HEK293 (cell line): ENCODE results near the gene OR11G2.

Experiments
- CTCF ChIA-PET: fragments of 350-600 bp; formaldehyde crosslinking; extraction: SDS; loops from one replicate; lab custom pipeline; 2021; ENCODE audit warnings: antibody characterized with exemption; lab: Yijun Ruan, JAX
- POLR2A ChIA-PET: fragments of 300-600 bp; formaldehyde crosslinking; extraction: SDS; loops from one replicate; lab custom pipeline; 2020; ENCODE audit warnings: antibody characterized with exemption, inconsistent platforms; lab: Yijun Ruan, JAX
- H3K27ac ChIP-seq: fragments of 200-500 bp; sonication (Bioruptor generic); 2 replicates; pipeline ENCODE4 v1.5.1; 2014; ENCODE audit warnings: low read depth, low read length, control low read depth, inconsistent platforms; ENCODE audit errors: extremely low read depth
- H3K36me3 ChIP-seq, 2 experiments: fragments of 200-500 bp in 1 of 2; sonication (Bioruptor generic) in 1 of 2; 1 replicate in 1 of 2; 2 replicates in 1 of 2; pipeline ENCODE4 v1.5.1; 2014 to 2017; ENCODE audit warnings: inconsistent platforms in 2 of 2, low read length in 2 of 2; ENCODE audit not compliant: control insufficient read depth in 2 of 2, insufficient read depth in 1 of 2
- H3K4me1 ChIP-seq: fragments of 200-500 bp; sonication (Bioruptor generic); 2 replicates; pipeline ENCODE4 v1.5.1; 2014; ENCODE audit warnings: mild to moderate bottlenecking, low read length, inconsistent platforms; ENCODE audit not compliant: control insufficient read depth, insufficient read depth
- H3K4me3 ChIP-seq: 2 replicates; pipeline ENCODE4 v1.5.1; 2011; ENCODE audit warnings: low read depth, mild to moderate bottlenecking, control low read depth, low read length, moderate library complexity
- H3K9me3 ChIP-seq: fragments of 200-500 bp; sonication (Bioruptor generic); 2 replicates; pipeline ENCODE4 v1.5.1; 2014; ENCODE audit warnings: low read depth, low read length, inconsistent platforms; ENCODE audit not compliant: control insufficient read depth, insufficient read depth
- ATF2 ChIP-seq: fragments of 450-650 bp; formaldehyde crosslinking; IDR thresholded peaks from 2 replicates; pipeline ENCODE4 v1.5.1; 2016; ENCODE audit warnings: missing biosample characterization, missing genetic modification characterization, low read depth
- EGR2 ChIP-seq: fragments of 450-650 bp; formaldehyde crosslinking; IDR thresholded peaks from 2 replicates; pipeline ENCODE4 v1.5.1; 2016; ENCODE audit warnings: low read depth, missing biosample characterization, missing genetic modification characterization
- GLI2 ChIP-seq: fragments of 450-650 bp; formaldehyde crosslinking; IDR thresholded peaks from 2 replicates; pipeline ENCODE4; 2017; ENCODE audit warnings: missing biosample characterization, missing genetic modification characterization, low read depth, borderline replicate concordance
- HIC1 ChIP-seq: fragments of 450-650 bp; formaldehyde crosslinking; IDR thresholded peaks from 2 replicates; pipeline ENCODE4 v1.5.1; 2016; ENCODE audit warnings: missing biosample characterization, missing genetic modification characterization
- MEIS1 ChIP-seq: sonication (generic); formaldehyde crosslinking; IDR thresholded peaks from 2 replicates; pipeline ENCODE4 v1.8.1; 2022; ENCODE audit warnings: missing genetic modification reagents, mild to moderate bottlenecking, borderline replicate concordance
- MYNN ChIP-seq: fragments of 450-650 bp; formaldehyde crosslinking; IDR thresholded peaks from 2 replicates; pipeline ENCODE4 v1.5.1; 2016; ENCODE audit warnings: missing biosample characterization, missing genetic modification characterization, borderline replicate concordance
- PRDM4 ChIP-seq: fragments of 450-650 bp; formaldehyde crosslinking; IDR thresholded peaks from 2 replicates; pipeline ENCODE4 v1.5.1; 2017; ENCODE audit warnings: missing biosample characterization, missing genetic modification characterization
- PRDM6 ChIP-seq: fragments of 450-650 bp; formaldehyde crosslinking; IDR thresholded peaks from 2 replicates; pipeline ENCODE4 v1.5.1; 2017; ENCODE audit warnings: missing biosample characterization, missing genetic modification characterization
- TRIM28 ChIP-seq: IDR thresholded peaks from 2 replicates; pipeline ENCODE4 v1.6.1; 2011; ENCODE audit warnings: low read length, control low read depth, borderline replicate concordance
- ZBTB21 ChIP-seq: fragments of 450-650 bp; formaldehyde crosslinking; IDR thresholded peaks from 2 replicates; pipeline ENCODE4 v1.5.1; 2017; ENCODE audit warnings: missing biosample characterization, missing genetic modification characterization
- ZBTB44 ChIP-seq: fragments of 450-650 bp; IDR thresholded peaks from 2 replicates; pipeline ENCODE4 v1.5.1; 2018; ENCODE audit warnings: missing biosample characterization, mild to moderate bottlenecking, missing genetic modification characterization
- ZEB2 ChIP-seq: fragments of 450-650 bp; formaldehyde crosslinking; IDR thresholded peaks from 2 replicates; pipeline ENCODE4 v1.5.1; 2016; ENCODE audit warnings: missing biosample characterization, missing genetic modification characterization
- ZFP69B ChIP-seq: fragments of 450-650 bp; formaldehyde crosslinking; IDR thresholded peaks from 2 replicates; pipeline ENCODE4 v1.5.1; 2016; ENCODE audit warnings: missing biosample characterization, missing genetic modification characterization
- ZNF133 ChIP-seq: fragments of 450-650 bp; formaldehyde crosslinking; IDR thresholded peaks from 2 replicates; pipeline ENCODE4 v1.5.1; 2016; ENCODE audit warnings: missing biosample characterization, missing genetic modification characterization
- ZNF175 ChIP-seq: fragments of 450-650 bp; formaldehyde crosslinking; IDR thresholded peaks from 2 replicates; pipeline ENCODE4 v1.5.1; 2016; ENCODE audit warnings: missing biosample characterization, missing genetic modification characterization
- ZNF19 ChIP-seq: fragments of 450-650 bp; formaldehyde crosslinking; IDR thresholded peaks from 2 replicates; pipeline ENCODE4; 2016; ENCODE audit warnings: missing biosample characterization, missing genetic modification characterization, low read depth
- ZNF239 ChIP-seq: fragments of 450-650 bp; formaldehyde crosslinking; IDR thresholded peaks from 2 replicates; pipeline ENCODE4 v1.5.1; 2016; ENCODE audit warnings: missing biosample characterization, missing genetic modification characterization
- ZNF302 ChIP-seq: fragments of 450-650 bp; formaldehyde crosslinking; IDR thresholded peaks from 2 replicates; pipeline ENCODE4 v1.5.1; 2016; ENCODE audit warnings: missing biosample characterization, missing genetic modification characterization, low read depth
- ZNF362 ChIP-seq: fragments of 450-650 bp; formaldehyde crosslinking; IDR thresholded peaks from 2 replicates; pipeline ENCODE4 v1.5.1; 2016; ENCODE audit warnings: missing biosample characterization, missing genetic modification characterization
- ZNF416 ChIP-seq: fragments of 450-650 bp; formaldehyde crosslinking; IDR thresholded peaks from 2 replicates; pipeline ENCODE4 v1.5.1; 2016; ENCODE audit warnings: missing biosample characterization, missing genetic modification characterization
- ZNF473 ChIP-seq: fragments of 450-650 bp; formaldehyde crosslinking; IDR thresholded peaks from 2 replicates; pipeline ENCODE4 v1.5.1; 2017; ENCODE audit warnings: missing biosample characterization, missing genetic modification characterization
- ZNF513 ChIP-seq: fragments of 450-650 bp; IDR thresholded peaks from 2 replicates; pipeline ENCODE4 v1.5.1; 2018; ENCODE audit warnings: missing biosample characterization, missing genetic modification characterization
- ZNF555 ChIP-seq: fragments of 450-650 bp; formaldehyde crosslinking; conservative IDR thresholded peaks from 2 replicates; pipeline ENCODE4 v1.5.1; 2017; ENCODE audit warnings: missing biosample characterization, mild to moderate bottlenecking, missing genetic modification characterization, inconsistent platforms
- ZNF558 ChIP-seq: fragments of 450-650 bp; formaldehyde crosslinking; IDR thresholded peaks from 2 replicates; pipeline ENCODE4 v1.5.1; 2016; ENCODE audit warnings: missing biosample characterization, missing genetic modification characterization
- ZNF843 ChIP-seq: fragments of 450-650 bp; formaldehyde crosslinking; IDR thresholded peaks from 2 replicates; pipeline ENCODE4 v1.5.1; 2016; ENCODE audit warnings: missing biosample characterization, missing genetic modification characterization

The OR11G2 gene

GRCh38 chr14:20204721-20205120 lies 14.0 kb downstream of the OR11G2 start:
- Histone ChIP-seq H3K9me3 (no peaks in the 10 kb centered on the region), H3K27ac (no peak overlapping the region), H3K36me3 (no peaks in the 10 kb centered on the region), H3K4me3 (no peak overlapping the region), H3K4me1 (no peaks in the 10 kb centered on the region)
- TF ChIP-seq ZNF416 (tag by site-specific recombination), result no peak
- TF ChIP-seq EGR2, result no peak
- no peak for TF ChIP-seq ZNF239 (tag by site-specific recombination)
- no peak for TF ChIP-seq HIC1 (tag by site-specific recombination)
- no peak for TF ChIP-seq ZNF302
- no peak for TF ChIP-seq ZNF558 (tag by site-specific recombination)
- no peak for TF ChIP-seq GLI2 (tag by site-specific recombination)
- TF ChIP-seq ZFP69B (tag by site-specific recombination), result no peak
- TF ChIP-seq ZNF513 (tag by site-specific recombination), result no peak
- TF ChIP-seq ZBTB44 (tag by site-specific recombination), result no peak
- TF ChIP-seq ZNF843 (tag by site-specific recombination), result no peak
- no peak for TF ChIP-seq ZNF473 (tag by site-specific recombination)
- TF ChIP-seq MEIS1 (CRISPR knock-in tag), result no peak
- no peak for TF ChIP-seq ZEB2 (tag by site-specific recombination)
- no peak for TF ChIP-seq MYNN (tag by site-specific recombination)
- TF ChIP-seq TRIM28, result no peak
- no peak for TF ChIP-seq ZBTB21 (tag by site-specific recombination)
- no peak for TF ChIP-seq ZNF133 (tag by site-specific recombination)
- no peak for TF ChIP-seq ATF2 (tag by site-specific recombination)
- CTCF ChIA-PET, result no interaction called here
- POLR2A ChIA-PET, result no interaction called here

GRCh38 chr14:20209595-20209994 lies 18.9 kb downstream of the OR11G2 start:
- Histone ChIP-seq H3K27ac (no peak overlapping the region), H3K4me3 (no peak overlapping the region), H3K9me3 (no peaks in the 10 kb centered on the region), H3K4me1 (no peaks in the 10 kb centered on the region), H3K36me3 (no peaks in the 10 kb centered on the region)
- CTCF ChIA-PET, result no interaction called here
- POLR2A ChIA-PET, result no interaction called here
- no peak for TF ChIP-seq ZNF362 (tag by site-specific recombination)
- TF ChIP-seq PRDM6 (tag by site-specific recombination), result no peak
- no peak for TF ChIP-seq PRDM4 (tag by site-specific recombination)
- TF ChIP-seq ZNF19 (tag by site-specific recombination), result no peak
- TF ChIP-seq ZNF555 (tag by site-specific recombination), result no peak
- TF ChIP-seq ZNF175 (tag by site-specific recombination), result no peak
